Fibroblast of skin of left biceps (primary cell): ENCODE results near the gene SLC39A3.
A peak's percentile ranks its signal among the peaks of the same experiment; 100 is the strongest.

Experiments used
- DNase-seq, 2 experiments: peaks; one replicate each; pipeline ENCODE4 v3.0.0-alpha.2; 2013; ENCODE audit warnings: low read depth in 2 of 2

SLC39A3 gene

GRCh38 chr19:2703077-2703437, 36.8 kb downstream of the SLC39A3 start:
- DNase-seq, result no peak

- peak; percentile 61 to 62 for DNase-seq
These were observed 37.4 kb downstream of the SLC39A3 start, which contains the start of gene GNG7 for GRCh38 chr19:2702170-2703076. Gene GNG7 (minus strand): TSS chr19:2702694. CDS start chr19:2520688, 182,006 bp downstream.

DNA sequence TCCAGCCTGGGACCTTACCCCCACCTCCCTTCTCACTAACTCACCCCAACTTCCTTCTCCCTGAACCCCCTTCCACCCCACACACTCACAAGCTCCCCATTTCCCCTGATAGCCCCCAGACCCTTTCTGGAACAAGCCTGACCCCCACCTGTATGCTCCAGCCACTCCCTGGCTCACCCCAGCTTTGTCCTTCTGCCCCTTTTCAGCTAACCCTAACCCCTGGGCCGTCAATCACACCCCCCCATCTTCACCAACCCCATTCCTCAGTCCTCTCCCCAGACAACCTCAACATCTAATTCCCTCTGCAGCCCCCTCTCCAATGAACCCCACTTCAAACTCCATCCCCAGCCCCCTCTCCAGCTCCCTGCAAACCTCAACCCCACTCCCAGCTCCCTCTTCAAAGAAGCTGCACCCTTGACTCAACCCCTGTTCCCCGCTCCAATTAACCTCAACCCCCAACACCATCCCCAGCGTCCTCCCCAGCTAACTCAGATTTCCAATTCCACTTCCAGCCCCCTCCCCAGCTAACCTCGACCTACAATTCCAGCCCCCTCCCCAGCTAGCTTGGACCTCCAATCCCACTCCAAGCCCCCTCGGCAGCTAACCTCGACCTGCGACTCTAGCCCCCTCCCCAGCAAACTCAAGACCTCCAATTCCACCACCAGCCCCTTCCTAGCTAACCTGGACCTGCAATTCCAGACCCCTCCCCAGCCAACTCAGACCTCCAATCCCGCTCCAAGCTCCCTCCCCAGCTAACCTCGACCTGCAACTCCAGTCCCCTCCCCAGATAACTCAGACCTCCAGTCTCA, 38.3 kb downstream of the SLC39A3 start:
- no peak for DNase-seq

DNA sequence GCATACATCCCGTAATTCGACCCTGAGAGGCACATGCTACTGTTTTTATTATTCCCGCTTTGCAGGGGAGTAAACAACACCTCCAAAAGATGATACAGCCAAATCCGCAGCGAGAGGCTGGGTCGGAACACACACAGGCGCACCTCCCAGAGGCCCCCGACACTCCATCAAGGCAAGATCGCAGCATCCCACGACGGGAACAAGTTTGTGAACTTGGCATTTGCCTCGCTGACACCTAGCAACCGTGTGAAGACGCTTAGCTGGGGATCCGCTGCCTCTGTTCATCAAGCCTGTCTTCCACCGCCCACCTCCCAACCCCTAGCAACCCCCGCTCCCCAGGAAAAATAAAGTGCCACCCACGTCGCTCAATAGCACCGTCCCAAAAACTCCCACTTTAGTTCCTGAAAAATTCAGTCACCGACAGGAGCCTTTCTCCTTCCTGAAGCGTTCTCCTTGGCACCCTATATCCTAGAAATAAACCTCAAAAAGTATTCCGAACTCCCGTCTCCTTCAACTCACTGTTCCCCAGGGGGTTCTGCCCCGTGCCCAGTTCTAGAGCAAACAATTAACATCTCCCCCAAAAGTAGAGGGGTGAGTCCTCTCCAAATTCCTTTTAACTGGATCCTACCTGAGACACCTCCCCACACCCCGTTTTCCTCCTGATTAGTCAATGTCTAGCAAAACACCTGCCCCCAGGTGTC, 39.0 kb downstream of the SLC39A3 start:
- DNase-seq, result no peak

DNA sequence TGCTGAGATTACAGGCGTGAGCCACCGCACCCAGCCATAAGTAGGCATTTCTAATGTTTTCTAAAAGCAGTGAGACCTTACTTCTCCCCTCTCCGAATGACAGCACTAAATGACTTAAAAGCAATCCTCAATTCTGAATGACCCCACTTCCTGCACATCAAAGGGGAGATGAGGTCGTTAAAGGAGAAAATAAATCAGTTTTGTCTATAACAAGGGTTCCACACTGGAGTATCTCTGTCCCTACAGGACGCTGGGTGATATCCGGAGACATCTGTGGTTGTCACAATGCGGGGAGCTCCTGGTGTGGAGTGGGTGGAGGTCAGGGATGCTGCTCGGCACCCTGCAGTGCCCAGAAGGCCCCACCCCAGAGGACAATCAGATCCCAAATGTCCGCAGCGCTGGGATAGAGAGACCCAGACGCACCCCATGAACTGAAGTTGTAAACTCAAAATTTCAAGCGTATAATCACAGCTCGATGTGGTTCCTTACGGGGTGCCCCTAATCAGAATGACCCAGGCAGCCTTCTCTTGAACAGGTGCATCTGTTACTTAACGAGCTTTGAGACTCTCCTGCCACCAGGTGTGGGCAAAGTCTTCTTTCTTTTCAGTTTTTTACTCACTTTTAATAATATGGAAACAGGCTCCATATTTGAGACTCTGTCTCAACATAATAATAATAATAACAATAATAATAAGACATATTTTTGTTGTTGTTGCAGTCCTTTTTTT, 40.2 kb downstream of the SLC39A3 start:
- no peak for DNase-seq

DNA sequence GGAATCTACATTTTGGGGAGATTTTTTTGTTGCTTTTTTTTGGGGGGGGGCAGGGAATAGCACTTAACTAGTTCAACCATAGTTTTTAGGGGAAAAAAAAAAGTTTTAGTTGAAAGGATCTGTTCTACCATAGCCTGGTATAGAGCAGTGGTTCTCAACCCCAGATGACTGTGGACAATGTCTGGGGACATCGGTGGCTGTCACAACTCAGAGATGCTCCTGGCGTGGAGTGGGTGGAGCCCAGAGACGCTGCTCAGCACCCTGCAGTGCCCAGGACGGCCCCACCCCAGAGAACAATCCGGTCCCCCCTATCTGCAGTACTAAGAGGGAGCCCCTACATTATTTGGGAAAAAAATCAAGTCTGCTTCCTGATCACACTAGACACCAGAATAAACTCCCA, 45.6 kb downstream of the SLC39A3 start:
- no peak for DNase-seq

DNA sequence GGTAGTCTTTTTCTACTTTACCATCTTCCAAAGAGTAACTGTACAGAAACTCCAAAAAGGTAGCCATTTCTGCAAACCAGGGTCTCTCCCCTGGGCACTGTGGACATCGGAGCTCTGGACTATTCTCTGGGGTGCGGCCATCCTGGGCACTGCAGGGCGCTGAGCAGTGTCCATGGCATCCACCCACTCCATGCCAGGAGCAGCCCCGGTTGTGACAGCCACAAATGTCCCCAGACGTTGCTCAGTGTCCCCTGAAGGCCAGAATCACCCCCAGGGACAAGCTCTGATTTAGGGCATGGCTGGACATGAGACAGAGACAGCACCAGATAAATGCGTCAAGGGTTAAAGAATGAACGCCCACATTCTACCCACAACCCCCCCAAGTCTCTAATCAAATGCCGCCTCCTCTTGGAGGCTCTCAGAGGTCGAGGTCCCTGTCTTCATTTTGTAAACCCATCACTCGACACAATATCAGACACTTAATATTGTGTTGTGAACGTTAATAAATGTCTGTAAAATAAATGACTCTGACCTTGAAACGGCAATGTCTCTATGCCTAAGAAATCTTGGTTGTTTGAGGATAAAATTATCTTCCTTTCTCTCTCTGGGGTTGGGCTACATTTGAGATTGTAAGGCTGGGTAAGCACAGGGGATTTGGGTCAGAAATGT, 46.2 kb downstream of the SLC39A3 start:
- no peak for DNase-seq

DNA sequence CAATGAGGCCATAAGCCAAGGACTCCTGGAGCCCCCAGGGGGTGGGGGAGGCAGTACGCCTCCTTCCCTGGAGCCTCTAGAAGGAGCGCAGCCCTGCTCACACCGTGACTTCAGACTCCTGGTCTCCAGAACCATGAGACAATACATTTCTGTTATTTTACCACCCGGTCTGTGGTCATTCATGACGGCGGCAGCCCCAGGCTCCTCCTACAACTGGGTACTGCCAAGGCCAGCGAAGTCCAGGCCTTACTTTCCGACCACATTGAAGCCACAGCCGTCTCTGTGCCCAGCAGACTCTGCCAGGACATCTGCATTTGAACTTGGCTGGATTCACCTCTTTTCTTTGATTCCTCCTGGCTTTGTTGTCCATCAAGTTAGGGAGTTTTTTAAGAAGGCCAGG, 47.9 kb downstream of the SLC39A3 start:
- no peak for DNase-seq

GRCh38 chr19:2690856-2691255, 49.0 kb downstream of the SLC39A3 start:
- DNase-seq, result no peak

DNA sequence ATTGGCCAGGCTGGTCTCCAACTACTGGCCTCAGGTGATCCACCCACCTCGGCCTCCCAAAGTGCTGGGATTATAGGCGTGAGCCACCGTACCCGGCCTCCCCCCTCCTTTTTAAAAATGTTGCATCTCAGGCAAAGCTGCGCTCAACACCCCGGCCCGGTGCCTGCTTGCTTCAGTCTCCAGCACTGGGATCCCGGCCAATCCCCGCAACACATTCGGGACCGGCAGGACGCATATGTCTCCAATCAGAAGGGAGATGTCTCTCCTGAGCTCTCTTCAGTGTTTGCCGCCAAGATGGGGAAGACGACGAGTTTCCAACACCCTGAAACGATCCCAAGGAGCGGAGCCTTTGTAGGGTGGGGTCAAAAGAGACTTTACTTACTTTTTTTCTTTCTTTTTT, 53.5 kb downstream of the SLC39A3 start:
- no peak for DNase-seq

- DNase-seq, result no peak
These were observed 54.6 kb downstream of the SLC39A3 start for GRCh38 chr19:2685204-2685704.

- no peak for DNase-seq
These were observed 56.3 kb downstream of the SLC39A3 start for GRCh38 chr19:2683430-2684003.
